ENCODE data around the gene MDP1.

Gene MDP1

DNA sequence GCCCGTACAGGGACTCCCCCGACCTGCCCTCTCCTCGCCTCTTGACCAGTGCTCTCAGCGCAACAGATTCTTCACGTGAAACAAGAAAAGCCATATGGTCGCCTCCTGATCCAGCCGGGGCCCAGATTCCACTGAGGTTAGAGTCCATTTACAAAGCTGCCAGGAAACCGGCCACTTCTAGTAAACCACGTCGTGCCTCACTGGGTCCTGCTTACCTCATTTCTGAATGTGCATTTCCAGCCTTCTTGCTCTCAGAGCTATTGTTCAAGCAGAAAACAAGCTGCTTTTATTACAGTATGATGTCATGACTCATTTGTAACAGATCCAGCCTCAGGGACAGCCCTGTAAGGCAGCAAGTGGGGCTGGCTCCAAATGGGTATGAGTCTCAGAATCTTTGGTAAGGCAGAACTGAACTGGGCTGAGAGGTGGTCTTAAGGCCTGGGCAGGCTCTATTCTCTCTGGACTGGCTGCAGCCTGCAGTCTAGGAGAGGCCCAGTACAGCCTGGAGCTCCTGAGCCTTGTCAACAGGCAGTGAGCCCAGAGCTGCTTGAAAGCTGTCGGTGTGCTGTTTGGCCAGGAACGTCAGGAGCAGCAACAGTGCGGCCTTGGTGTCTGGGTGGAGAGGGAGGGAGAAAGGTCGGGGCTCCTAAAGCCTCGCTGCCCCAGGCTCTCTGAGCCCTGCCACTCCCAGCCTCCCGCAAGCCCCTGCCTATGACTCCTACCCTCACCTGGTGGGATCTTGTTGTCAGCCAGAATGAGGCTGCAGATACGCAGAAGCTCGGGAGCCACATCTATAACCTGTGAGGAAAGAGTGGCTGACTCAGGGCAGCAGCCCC lies 35.7 kb downstream of the MDP1 start:
- no peak for DNase-seq

DNA sequence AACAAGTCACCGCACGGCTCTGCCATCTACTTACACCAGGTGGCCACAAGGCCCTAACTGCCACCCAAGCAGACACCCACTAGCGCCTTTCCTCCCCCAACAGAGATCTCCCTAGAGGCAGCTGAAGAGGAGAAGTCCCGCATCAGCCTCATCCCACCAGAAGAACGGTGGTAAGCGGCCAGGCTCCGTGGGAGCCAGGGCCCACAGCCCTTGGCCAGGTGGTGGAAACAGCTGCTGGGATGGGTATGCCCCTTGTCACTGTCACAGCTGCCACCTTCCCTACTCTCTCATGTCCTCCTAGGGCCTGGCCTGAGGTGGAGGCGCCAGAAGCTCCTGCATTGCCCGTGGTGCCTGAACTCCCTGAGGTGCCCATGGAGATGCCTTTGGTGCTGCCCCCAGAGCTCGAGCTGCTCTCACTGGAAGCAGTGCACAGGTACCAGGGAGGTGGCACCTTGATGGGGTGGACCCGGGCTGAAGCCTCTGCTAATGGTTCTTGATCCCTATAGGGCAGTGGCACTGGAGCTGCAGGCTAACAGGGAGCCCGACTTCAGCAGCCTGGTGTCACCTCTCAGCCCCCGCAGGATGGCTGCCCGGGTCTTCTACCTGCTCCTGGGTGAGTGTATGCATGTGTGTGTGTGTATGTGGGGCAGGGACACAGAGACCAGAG lies 36.4 kb downstream of the MDP1 start:
- DNase-seq, result no peak

DNA sequence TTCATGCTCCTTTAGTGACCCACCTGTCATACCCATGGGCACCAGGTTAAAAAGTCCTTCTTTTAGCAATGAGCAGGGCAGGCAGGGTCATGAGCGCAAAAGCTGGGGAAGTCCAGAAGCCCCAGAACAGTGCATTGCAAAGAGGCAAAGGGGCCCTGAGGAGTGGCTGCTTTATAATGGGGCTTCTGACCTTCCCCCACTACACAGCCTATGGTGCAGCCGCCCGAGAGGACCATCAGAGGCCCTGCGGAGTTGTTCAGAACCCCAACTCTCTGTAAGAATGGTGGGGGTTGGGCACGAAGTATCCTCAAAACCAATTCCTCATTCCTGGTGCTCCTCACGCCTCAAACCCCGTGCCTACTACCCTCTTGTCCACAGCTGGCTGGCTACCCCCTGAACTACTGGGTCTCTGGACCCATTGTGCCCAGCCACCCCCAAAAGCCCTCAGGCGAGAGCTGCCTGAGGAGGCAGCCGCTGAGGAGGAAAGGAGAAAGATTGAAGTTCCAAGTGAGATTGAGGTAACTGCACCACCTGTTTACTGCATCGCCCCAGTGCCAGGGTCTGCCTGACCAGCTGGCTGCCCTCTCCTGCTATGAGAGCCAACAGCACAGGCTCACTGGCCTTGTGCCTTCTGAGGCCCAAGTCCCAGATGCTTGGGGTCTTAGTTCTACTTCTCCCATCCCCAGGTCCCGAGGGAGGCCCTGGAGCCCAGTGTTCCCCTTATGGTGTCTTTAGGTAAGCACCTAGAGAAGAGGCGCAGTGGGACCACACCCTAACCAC lies 37.3 kb downstream of the MDP1 start:
- no peak for DNase-seq

DNA sequence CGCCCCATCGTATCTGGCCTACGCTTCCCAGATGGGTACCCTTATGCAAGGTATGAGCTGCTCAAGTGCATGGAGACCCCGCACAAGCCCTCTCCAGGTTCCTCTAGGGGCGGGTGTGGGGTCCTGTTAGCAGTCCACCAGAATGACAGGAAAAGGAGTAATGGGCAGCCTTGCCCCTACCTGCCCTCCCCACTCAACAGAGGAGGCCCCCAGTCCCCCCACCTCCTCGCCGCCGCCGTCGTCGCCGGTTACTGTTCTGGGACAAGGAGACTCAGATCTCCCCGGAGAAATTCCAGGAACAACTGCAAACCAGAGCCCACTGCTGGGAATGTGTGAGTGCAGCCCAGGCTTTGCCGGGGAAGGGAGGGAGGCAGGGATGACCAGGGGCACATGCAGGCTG lies 38.0 kb downstream of the MDP1 start:
- DNase-seq, result no peak

DNA sequence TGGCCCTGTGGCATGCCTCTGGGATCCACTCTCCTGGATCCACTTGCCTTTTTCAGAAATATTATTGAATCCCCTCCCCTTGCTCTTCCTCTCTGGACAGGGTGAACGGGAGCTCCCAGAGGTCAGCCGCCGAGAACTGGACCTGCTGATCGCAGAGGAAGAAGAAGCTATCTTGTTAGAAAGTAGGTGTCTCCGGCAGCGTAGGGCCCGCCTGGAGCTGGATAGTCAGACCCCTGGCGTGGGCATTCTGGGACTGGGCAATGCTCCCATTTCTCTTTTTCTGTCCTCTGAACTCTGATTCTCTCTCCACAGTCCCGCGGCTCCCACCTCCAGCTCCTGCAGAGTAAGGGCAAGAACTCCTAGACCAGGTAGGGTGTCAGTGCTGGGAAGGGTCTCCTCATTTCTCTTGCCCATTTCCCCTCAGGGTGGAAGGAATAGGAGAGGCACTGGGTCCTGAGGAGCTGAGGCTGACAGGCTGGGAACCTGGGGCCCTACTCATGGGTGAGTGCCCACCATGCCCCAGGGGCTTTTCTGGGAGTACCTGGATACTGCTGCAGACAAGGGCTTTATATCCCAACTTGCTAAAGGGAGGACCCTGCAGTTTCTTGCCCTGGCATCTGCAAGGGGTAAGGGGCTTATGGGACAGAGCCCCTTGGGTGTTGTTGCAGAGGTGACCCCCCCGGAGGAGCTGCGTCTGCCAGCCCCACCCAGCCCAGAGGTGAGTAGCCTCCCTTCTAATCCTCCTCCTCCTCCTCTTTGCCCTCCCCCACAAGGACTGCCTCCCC lies 38.6 kb downstream of the MDP1 start:
- DNase-seq, result no peak

DNA sequence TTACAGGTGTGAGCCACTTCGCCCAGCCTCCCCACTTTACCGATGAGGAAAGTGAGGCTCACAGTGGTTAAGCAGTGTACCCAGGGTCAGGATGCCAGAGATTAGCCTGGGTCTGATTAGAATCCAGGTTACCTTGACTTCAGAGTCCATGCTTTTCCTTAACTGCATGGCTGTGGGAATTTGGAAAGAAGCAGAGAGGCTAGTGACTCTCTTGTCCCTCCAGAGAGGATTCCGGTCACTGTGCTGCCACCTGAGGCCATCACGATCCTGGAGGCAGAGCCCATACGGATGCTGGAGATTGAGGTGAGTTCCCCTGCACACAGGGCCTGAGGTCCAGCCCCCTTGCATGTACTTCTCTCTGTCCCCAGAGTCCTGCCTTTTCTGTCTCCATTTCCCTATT lies 39.3 kb downstream of the MDP1 start:
- DNase-seq, result no peak

DNA sequence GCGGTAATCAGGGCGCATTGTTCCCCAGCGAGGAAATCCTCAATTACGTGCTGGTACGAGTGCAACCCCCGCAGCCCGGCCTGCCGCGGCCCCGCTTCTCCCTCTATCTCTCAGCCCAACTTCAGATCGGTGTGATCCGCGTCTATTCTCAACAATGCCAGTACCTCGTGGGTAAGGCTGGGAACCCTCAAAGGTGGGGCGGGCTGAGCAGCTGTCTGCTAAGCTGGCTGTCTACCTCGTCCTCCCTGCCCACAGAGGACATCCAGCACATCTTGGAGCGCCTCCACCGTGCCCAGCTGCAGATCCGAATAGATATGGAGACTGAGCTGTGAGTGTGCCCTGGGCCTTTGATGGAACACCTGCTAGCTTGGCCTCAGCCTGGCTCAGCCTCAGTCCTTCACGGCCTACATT lies 43.0 kb downstream of the MDP1 start:
- no peak for DNase-seq

DNA sequence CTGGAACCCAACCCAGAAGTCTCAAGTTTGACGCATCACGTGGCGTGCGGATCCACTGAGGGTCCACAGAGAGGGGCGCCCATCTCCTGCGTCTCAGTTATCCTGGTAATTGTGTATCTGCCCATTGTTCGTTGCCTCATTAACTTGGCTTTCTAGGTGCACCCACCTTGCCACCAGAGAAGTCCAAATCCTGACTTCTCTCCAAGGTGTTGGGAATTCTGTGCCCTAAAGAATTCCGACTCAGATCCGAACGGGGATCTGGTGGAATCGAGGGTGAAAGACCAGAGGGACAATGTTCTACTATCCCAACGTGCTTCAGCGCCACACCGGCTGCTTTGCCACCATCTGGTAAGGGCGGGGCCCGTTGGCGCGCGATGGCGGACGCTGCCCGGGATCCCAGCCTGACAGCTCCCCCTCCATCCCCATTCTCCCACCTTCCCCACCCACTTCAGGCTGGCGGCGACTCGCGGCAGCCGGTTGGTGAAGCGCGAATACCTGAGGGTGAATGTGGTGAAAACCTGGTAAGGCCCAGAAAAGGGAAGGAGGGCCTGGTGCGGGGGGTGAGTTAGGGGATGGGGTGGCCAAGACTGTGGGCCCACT lies 43.5 kb downstream of the MDP1 start:
- DNase-seq, result no peak

DNA sequence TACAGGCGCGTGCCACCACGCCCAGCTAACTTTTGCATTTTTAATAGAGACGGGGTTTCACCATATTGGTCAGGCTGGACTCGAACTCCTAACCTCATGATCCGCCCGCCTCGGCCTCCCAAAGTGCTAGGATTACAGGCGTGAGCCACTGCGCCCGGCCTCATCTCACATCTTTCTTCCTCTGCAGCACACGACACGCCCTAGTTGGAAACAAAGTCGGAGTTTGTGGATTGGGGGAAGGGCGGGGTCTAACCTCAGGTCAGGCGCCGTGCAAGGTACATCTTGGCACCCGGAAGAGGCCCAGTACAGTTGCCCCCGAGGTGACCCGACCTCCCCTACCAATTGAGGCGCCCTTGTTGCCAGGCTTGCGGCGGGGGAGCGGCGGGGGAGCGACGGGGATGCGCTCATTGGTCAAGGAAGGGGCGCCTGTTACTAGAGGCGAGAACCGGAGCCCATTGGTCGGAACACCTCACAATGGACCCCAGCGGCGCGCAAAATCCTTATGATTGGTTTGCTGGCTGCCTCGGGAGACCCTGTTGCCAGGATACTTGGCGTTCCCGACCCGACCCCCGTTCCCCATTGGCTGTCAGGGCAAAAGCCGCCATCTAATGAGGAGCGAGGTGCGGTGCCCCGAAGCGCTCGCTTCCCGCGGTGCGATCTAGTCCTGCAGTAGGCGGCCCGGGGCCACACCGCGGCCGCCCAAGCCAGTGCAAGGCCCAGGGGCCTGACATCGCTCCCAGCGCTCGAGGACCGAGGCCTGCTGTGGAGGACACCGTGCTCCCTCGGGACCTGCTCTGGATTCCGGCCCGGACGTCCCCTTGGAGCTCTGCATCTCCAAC lies 44.2 kb downstream of the MDP1 start, which contains the start of gene REC8:
REC8 (plus strand) TSS at position 659 of the 839 bp plus-strand sequence. CDS start 473 bp downstream, outside the sequence.
- peak; percentile 71 for DNase-seq

DNA sequence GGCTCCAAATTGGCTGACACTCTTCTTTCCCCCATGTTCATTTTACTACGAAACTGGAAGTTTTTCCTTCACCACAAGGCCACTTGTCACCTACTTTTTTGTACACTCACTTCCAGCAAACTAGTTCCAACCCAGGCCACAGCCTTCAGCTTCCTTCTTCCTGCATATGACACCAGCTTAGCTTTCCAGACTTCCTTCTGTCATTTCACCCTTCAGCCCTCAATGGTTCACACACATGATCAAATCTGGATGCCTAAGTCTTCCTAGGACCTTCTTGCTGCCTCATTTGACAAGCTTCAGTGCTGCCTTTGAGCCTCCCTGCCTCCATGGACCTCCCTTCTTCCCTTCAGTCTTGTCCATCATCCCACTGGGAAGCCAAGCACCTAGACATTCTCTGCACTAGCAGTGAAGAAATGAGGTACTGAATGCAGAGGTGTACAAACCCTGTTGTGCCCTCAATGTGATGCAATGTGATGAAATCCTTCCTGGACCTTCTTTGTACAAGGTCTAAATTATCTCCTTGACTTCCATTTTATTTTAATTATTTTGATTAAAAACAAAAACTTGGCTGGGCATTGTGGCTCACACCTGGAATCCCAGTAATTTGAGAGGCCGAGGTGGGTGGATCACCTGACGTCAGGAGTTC lies 48.3 kb downstream of the MDP1 start:
- no peak for DNase-seq

DNA sequence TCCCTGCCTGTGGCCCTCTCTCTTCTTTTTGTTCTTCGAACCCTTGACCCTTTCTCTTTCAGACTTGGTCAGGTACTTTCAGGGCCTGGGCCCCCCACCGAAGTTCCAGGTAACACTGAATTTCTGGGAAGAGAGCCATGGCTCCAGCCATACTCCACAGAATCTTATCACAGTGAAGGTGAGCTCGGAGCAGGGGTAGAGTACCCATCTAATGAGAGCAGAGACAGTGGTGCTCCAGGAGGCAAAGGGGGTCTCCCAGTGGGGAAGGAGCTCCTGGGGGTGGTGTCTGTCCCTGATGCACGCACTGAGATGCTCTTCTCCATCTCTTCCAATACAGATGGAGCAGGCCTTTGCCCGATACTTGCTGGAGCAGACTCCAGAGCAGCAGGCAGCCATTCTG lies 50.1 kb downstream of the MDP1 start:
- no peak for DNase-seq

DNA sequence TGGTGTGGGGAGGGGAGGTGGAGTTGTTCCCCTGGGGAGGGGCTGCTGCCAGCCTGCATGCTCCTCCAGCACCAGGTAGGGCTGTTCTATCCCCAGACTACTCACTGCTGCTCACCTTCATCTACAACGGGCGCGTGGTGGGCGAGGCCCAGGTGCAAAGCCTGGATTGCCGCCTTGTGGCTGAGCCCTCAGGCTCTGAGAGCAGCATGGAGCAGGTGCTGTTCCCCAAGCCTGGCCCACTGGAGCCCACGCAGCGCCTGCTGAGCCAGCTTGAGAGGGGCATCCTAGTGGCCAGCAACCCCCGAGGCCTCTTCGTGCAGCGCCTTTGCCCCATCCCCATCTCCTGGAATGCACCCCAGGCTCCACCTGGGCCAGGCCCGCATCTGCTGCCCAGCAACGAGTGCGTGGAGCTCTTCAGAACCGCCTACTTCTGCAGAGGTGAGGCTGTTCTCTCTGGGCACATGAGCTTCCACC lies 51.3 kb downstream of the MDP1 start:
- DNase-seq, result no peak

Data from activated gamma-delta T cell (primary cell).